Activated naive CD4-positive, alpha-beta T cell treated with anti-CD3 and anti-CD28 coated beads for 36 hours (primary cell): ENCODE measurements around the gene SLC16A9. TPM values are rescaled to one million over a fixed set of nuclear protein-coding genes. Genes with fewer than 3 reads are reported as not detected.

Source experiments
- CTCF ChIA-PET: fragments of 350-600 bp; sonication (Branson Sonifier 250); formaldehyde crosslinking; loops from one replicate; lab custom pipeline; 2021; ENCODE audit warnings: antibody characterized with exemption; lab: Charles Lee
- DNase-seq: peaks from one replicate; pipeline ENCODE4 v3.0.0-alpha.2; 2020
- H3K27ac Mint-ChIP-seq: one replicate; pipeline ENCODE4 v1.8.0; 2021; ENCODE audit warnings: mild to moderate bottlenecking, mixed read lengths
- H3K27me3 Mint-ChIP-seq: one replicate; pipeline ENCODE4 v1.8.0; 2021; ENCODE audit warnings: low read depth, mixed read lengths
- H3K36me3 Mint-ChIP-seq: one replicate; pipeline ENCODE4 v1.8.0; 2021; ENCODE audit warnings: low read depth, mixed read lengths
- H3K4me1 Mint-ChIP-seq: one replicate; pipeline ENCODE4 v1.8.0; 2021; ENCODE audit warnings: low read depth, mixed read lengths
- H3K4me3 Mint-ChIP-seq: one replicate; pipeline ENCODE4 v1.8.0; 2021; ENCODE audit warnings: mild to moderate bottlenecking, moderate library complexity, mixed read lengths
- H3K9me3 Mint-ChIP-seq: one replicate; pipeline ENCODE4 v1.8.0; 2021; ENCODE audit warnings: mixed read lengths
- intact Hi-C: fragments of 100-400 bp; cut with micrococcal nuclease; formaldehyde crosslinking; loops from one replicate; pipeline ENCODE4 v1.15.1; 2023
- total RNA-seq, 2 experiments: library from RNA; stranded (reverse); gene quantifications; one replicate each; pipeline ENCODE4 v1.2.3, GENCODE V29; 2021

The SLC16A9 gene
- total RNA-seq, 2 experiments from 2014 or later, result 0.84 to 0.86 TPM

- Mint-ChIP-seq H3K9me3 (no peaks in the 10 kb centered on the region), H3K27ac (no peak overlapping the region), H3K4me3 (no peak overlapping the region), H3K27me3 (peaks cover 22% of the 10 kb centered on the region), H3K36me3 (no peaks in the 10 kb centered on the region), H3K4me1 (no peaks in the 10 kb centered on the region)
- no peak for DNase-seq
- CTCF ChIA-PET, result no interaction called here
- intact Hi-C loops, result no loop called here
Measured at GRCh38 chr10:59687657-59688056, 22.0 kb downstream of the SLC16A9 start.

GRCh38 chr10:59684006-59684405 is 25.6 kb downstream of the SLC16A9 start:
- Mint-ChIP-seq H3K27ac (no peak overlapping the region), H3K4me1 (peaks cover 3% of the 10 kb centered on the region), H3K36me3 (no peaks in the 10 kb centered on the region), H3K9me3 (no peaks in the 10 kb centered on the region), H3K4me3 (no peak overlapping the region), H3K27me3 (peaks cover 13% of the 10 kb centered on the region)
- intact Hi-C loops, result no loop called here
- CTCF ChIA-PET, result no interaction called here
- DNase-seq, result no peak

- intact Hi-C loops, result no loop called here
- H3K27me3 Mint-ChIP-seq, result peaks cover 7% of the 10 kb centered on the region
- peaks cover 3% of the 10 kb centered on the region for H3K4me1 Mint-ChIP-seq
- no peaks in the 10 kb centered on the region for H3K9me3 Mint-ChIP-seq
- H3K36me3 Mint-ChIP-seq, result no peaks in the 10 kb centered on the region
- DNase-seq, result no peak
- no peak overlapping the region for H3K4me3 Mint-ChIP-seq
- H3K27ac Mint-ChIP-seq, result no peak overlapping the region
- CTCF ChIA-PET, result interaction anchor here (0.7 kb wide), 1 partner anchor 12 kb away, joined by 3 read pairs; no protein-coding TSS in a partner anchor
Measured at GRCh38 chr10:59682986-59683937, 26.4 kb downstream of the SLC16A9 start.

- Mint-ChIP-seq H3K27ac (no peak overlapping the region), H3K9me3 (no peaks in the 10 kb centered on the region), H3K27me3 (peaks cover 5% of the 10 kb centered on the region), H3K36me3 (no peaks in the 10 kb centered on the region), H3K4me1 (peaks cover 3% of the 10 kb centered on the region), H3K4me3 (no peak overlapping the region)
- intact Hi-C loops, result no loop called here
- no peak for DNase-seq
- CTCF ChIA-PET, result no interaction called here
Measured at GRCh38 chr10:59680199-59680598, 29.5 kb downstream of the SLC16A9 start.

- intact Hi-C loops, result no loop called here
- CTCF ChIA-PET, result no interaction called here
- H3K36me3 Mint-ChIP-seq, result no peaks in the 10 kb centered on the region
- H3K27ac Mint-ChIP-seq, result no peak overlapping the region
- peaks cover 5% of the 10 kb centered on the region for H3K27me3 Mint-ChIP-seq
- H3K4me3 Mint-ChIP-seq, result no peak overlapping the region
- H3K9me3 Mint-ChIP-seq, result no peaks in the 10 kb centered on the region
- peak; percentile 21 for DNase-seq
- H3K4me1 Mint-ChIP-seq, result peaks cover 3% of the 10 kb centered on the region
Measured at GRCh38 chr10:59678884-59679301, 30.8 kb downstream of the SLC16A9 start.

GRCh38 chr10:59677253-59677831 is 32.3 kb downstream of the SLC16A9 start:
- H3K27me3 Mint-ChIP-seq, result peaks cover 9% of the 10 kb centered on the region
- H3K36me3 Mint-ChIP-seq, result no peaks in the 10 kb centered on the region
- DNase-seq, result no peak
- intact Hi-C loops, result no loop called here
- H3K4me1 Mint-ChIP-seq, result peaks cover 3% of the 10 kb centered on the region
- H3K9me3 Mint-ChIP-seq, result no peaks in the 10 kb centered on the region
- CTCF ChIA-PET, result no interaction called here
- H3K27ac Mint-ChIP-seq, result no peak overlapping the region
- no peak overlapping the region for H3K4me3 Mint-ChIP-seq

GRCh38 chr10:59675812-59676211 is 33.8 kb downstream of the SLC16A9 start:
- no peaks in the 10 kb centered on the region for H3K9me3 Mint-ChIP-seq
- no peak overlapping the region for H3K4me3 Mint-ChIP-seq
- H3K27ac Mint-ChIP-seq, result no peak overlapping the region
- DNase-seq, result no peak
- intact Hi-C loops, result no loop called here
- H3K27me3 Mint-ChIP-seq, result peaks cover 12% of the 10 kb centered on the region
- CTCF ChIA-PET, result no interaction called here
- H3K4me1 Mint-ChIP-seq, result peaks cover 3% of the 10 kb centered on the region
- no peaks in the 10 kb centered on the region for H3K36me3 Mint-ChIP-seq

GRCh38 chr10:59674215-59674836 is 35.3 kb downstream of the SLC16A9 start:
- no peaks in the 10 kb centered on the region for H3K9me3 Mint-ChIP-seq
- no peak overlapping the region for H3K4me3 Mint-ChIP-seq
- intact Hi-C loops, result no loop called here
- peaks cover 3% of the 10 kb centered on the region for H3K4me1 Mint-ChIP-seq
- no peak for DNase-seq
- peaks cover 12% of the 10 kb centered on the region for H3K27me3 Mint-ChIP-seq
- CTCF ChIA-PET, result no interaction called here
- no peaks in the 10 kb centered on the region for H3K36me3 Mint-ChIP-seq
- no peak overlapping the region for H3K27ac Mint-ChIP-seq

- CTCF ChIA-PET, result interaction anchor here (0.9 to 1.0 kb wide), 2 partner anchors 10 to 37 kb away, joined by 3 read pairs; partner anchors contain the start of gene SLC16A9
- H3K4me3 Mint-ChIP-seq, result no peak overlapping the region
- no peaks in the 10 kb centered on the region for H3K4me1 Mint-ChIP-seq
- intact Hi-C loops, result no loop called here
- DNase-seq, result no peak
- peaks cover 14% of the 10 kb centered on the region for H3K27me3 Mint-ChIP-seq
- H3K36me3 Mint-ChIP-seq, result no peaks in the 10 kb centered on the region
- no peaks in the 10 kb centered on the region for H3K9me3 Mint-ChIP-seq
- no peak overlapping the region for H3K27ac Mint-ChIP-seq
Measured at GRCh38 chr10:59672150-59672875, 37.3 kb downstream of the SLC16A9 start.

- H3K27ac Mint-ChIP-seq, result no peak overlapping the region
- H3K4me1 Mint-ChIP-seq, result no peaks in the 10 kb centered on the region
- no peak for DNase-seq
- H3K27me3 Mint-ChIP-seq, result peaks cover 13% of the 10 kb centered on the region
- no peaks in the 10 kb centered on the region for H3K36me3 Mint-ChIP-seq
- no peaks in the 10 kb centered on the region for H3K9me3 Mint-ChIP-seq
- CTCF ChIA-PET, result interaction anchor here (1.5 kb wide), 1 partner anchor 23 kb away, joined by 7 read pairs; no protein-coding TSS in a partner anchor
- H3K4me3 Mint-ChIP-seq, result no peak overlapping the region
- intact Hi-C loops, result no loop called here
Measured at GRCh38 chr10:59670269-59670668, 39.4 kb downstream of the SLC16A9 start.

- Mint-ChIP-seq H3K4me3 (no peak overlapping the region), H3K9me3 (peaks cover 2% of the 10 kb centered on the region), H3K36me3 (peaks cover 3% of the 10 kb centered on the region), H3K4me1 (no peaks in the 10 kb centered on the region), H3K27ac (no peak overlapping the region), H3K27me3 (peaks cover 8% of the 10 kb centered on the region)
- DNase-seq, result no peak
- CTCF ChIA-PET, result no interaction called here
- intact Hi-C loops, result no loop called here
Measured at GRCh38 chr10:59668096-59668495, 41.6 kb downstream of the SLC16A9 start.

- Mint-ChIP-seq H3K4me1 (no peaks in the 10 kb centered on the region), H3K36me3 (peaks cover 3% of the 10 kb centered on the region), H3K27me3 (peaks cover 3% of the 10 kb centered on the region), H3K4me3 (no peak overlapping the region), H3K27ac (no peak overlapping the region), H3K9me3 (peaks cover 3% of the 10 kb centered on the region)
- no peak for DNase-seq
- CTCF ChIA-PET, result no interaction called here
- intact Hi-C loops, result no loop called here
Measured at GRCh38 chr10:59666310-59666709, 43.3 kb downstream of the SLC16A9 start.
